ENCODE measurements around the gene NTN1. TPM values are rescaled to one million over a fixed set of nuclear protein-coding genes. Genes with fewer than 3 reads are reported as not detected.
"Not testable (repeated sequence)": the region's sequence is repeated elsewhere in the genome, so short reads cannot be mapped to it uniquely, and the experiment has no call there.

The NTN1 gene
- polyA plus RNA-seq (2013, experiment 1 of 2; ENCODE audit: insufficient read length) = 2.6 TPM
- polyA plus RNA-seq (2013, experiment 2 of 2; ENCODE audit: insufficient read length) = 2.6 TPM

- DNase-seq = peak; percentile 40
These were observed at the start of gene NTN1 for GRCh38 chr17:9021158-9021991. NTN1 (plus strand) TSS chr17:9021510; CDS start chr17:9022374, 864 bp downstream.

- DNase-seq = no peak
These were observed 46.1 kb upstream of the NTN1 start for GRCh38 chr17:8975091-8975725.

GRCh38 chr17:8976638-8977037 is 44.7 kb upstream of the NTN1 start:
- DNase-seq = no peak

DNA sequence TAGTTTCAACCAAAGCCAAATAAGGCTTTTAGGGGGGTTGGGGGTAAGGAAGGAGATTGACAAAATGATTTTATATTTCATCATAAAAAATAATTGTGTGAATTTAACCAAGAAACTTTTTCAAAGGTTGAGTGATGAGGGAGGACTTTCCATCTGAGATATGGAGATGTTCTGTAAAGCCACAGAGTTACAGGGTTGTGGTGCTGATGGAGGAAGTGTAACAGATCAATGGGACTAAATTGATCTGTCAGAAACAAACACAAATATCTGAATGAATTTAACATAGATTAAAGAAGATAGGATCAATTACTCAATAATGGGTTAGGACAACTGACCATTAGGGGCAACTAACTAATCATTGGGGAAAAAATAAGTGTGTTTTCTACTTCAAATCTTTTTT is 41.6 kb upstream of the NTN1 start:
- no peak for DNase-seq

- DNase-seq = no peak
These were observed 39.9 kb upstream of the NTN1 start for GRCh38 chr17:8981443-8981842.

GRCh38 chr17:8984225-8984624 is 37.1 kb upstream of the NTN1 start:
- DNase-seq = not testable (repeated sequence)

GRCh38 chr17:8985054-8985701 is 36.1 kb upstream of the NTN1 start:
- no peak for DNase-seq

- DNase-seq = no peak
These were observed 35.0 kb upstream of the NTN1 start for GRCh38 chr17:8986295-8986694.

DNA sequence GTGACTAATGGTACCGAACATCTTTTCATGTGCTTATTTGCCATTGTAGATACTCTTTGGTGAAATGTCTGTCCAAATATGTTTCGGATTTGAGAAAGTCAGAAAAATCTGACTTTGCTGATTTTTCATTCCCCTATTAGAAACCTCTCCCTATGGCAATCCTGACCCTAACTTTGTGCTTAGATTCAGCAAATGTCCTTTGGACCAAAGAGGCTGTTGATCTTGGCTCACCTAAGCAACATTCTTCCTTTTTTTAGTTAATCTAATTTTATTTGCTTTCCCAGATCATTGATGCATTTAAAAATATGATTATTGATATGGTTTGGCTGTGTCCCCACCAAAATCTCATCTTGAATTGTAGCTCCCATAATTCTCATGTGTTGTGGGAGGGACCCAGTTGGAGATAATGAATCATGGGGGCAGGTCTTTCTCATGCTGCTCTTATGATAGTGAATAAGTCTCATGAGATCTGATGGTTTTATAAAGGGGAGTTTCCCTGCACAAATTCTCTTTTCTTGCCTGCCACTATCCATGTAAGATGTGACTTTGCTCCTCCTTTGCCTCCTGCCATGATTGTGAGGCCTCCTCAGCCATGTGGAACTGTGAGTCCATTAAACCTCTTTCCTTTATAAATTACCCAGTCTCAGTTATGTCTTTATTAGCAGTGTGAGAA is 32.9 kb upstream of the NTN1 start:
- DNase-seq = not testable (repeated sequence)

DNA sequence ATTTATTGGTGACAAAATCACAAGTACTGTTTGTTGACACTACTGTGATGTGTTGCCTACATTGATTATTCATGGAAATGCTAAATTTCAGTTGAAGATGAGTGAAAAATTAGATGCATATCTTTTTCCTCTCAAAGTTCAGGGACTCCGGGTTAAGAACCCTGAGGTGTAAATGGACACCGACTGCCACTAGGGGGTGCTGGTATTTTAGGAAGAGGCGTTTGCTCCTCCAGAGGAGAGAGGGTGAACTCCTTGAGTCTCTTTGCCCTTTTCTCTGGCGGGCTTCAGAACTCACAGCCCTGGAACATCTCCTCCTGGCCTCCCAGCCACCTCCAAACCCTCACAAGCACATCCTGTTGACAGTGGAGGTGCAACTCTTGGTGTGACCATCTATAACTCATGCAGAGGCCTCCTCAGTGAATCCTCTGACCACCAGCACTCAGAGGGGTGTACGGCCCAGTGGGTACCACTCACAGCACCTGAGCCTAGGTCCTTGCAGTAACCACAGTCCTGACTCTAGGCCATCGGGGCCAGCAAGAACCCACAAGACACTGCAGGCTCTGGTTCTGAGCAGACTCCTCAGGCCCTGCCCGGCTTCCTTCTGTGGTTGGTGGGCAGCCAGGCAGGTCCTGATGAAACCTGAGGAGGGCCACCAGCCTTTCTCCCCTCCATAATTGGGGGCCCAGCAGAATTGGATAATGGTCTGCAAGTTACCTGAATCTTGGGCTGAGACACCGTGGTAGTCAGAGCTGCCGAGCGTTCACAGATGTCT is 29.6 kb upstream of the NTN1 start:
- peak; percentile 58 for DNase-seq

- peak; percentile 38 for DNase-seq
These were observed 27.0 kb upstream of the NTN1 start for GRCh38 chr17:8994319-8994718.

DNA sequence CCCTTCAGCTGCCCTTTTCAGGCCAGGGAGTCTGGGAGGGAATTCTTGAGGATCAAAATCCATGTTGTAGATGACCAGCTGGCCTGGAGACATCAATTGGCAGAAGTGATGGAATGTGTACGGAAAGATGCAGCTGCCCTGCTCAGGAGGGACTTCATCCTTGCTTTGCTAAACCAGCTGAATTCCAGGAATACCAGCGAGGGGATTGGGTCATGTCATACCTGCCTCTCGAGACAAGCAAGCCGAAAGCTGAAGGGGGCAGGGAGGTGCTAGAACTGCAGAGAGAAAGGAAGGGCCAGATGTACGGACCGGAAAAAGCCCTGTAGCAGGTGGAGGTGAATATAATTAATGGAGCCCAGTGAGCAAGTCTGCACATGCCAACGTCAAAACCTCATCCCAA is 25.6 kb upstream of the NTN1 start:
- no peak for DNase-seq

DNA sequence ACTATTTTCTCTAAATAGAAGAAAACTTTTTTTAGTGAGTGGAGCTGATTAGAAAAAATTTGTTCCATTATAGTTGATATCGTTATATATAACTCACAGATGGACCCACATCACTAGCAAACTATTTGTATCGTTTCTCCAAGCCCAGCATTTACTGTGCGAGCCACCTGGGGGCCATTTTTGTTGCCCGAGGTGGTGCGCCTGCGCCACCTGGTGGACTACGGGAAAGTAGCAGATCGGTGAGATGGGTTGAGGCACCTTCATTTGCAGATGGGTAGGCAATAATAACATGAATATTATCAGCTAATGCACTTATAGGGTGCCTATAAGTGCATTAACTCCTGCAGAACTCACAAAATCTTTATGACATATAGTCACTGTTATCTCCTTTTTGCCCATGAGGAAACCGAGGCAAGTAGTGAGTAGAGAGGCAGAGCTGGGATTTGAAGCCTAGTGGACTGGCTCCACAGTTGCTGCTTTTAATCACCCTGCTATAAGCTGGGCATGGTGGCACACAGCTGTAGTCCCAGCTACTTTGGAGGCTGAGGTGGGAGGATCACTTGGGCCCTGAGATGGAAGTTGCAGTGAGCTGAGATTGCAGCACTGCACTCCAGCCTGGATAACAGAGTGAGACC is 23.2 kb upstream of the NTN1 start:
- DNase-seq = peak; percentile 56

- DNase-seq = no peak
These were observed 19.8 kb upstream of the NTN1 start for GRCh38 chr17:9001559-9001958.

- no peak for DNase-seq
These were observed 19.1 kb upstream of the NTN1 start for GRCh38 chr17:9002227-9002605.

DNA sequence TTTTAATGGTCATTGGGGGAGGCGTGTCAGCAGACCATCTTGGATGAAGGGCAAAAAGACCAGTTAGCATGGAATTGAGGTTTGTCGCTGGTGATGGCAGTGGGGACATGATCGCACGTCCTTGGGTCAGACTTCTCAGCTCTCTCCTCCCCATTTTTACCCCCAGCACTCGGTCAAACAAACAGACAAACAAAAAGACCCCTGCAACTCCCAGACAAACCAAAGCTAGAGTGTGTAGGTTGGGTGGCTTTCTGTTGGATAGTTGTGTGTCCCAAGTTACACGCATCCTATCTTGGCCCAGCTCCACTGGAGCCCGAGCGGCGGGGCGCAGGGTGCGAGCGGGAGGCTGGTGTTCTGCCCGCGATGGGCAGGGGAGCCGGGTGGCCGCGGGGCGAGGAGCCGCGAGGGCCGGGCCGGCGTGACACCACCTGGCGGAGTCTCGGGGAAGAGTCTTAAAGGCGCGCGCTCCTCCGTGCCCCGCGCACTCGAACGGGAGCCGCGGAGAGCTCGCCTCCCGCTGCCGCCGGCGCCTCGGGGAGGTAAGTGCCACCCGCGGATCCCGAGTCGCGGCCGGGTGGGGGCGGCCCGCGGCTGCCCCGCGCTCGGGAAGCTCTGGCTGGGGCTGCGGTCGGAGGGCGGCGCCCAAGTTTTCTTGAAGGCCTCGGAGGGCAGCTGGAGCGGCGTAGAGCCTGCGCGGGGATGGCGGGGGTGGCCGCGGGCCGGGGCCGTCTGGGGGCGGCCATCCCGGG is 18.5 kb upstream of the NTN1 start:
- DNase-seq = no peak

- DNase-seq = no peak
These were observed 17.8 kb upstream of the NTN1 start for GRCh38 chr17:9003355-9004131.

DNA sequence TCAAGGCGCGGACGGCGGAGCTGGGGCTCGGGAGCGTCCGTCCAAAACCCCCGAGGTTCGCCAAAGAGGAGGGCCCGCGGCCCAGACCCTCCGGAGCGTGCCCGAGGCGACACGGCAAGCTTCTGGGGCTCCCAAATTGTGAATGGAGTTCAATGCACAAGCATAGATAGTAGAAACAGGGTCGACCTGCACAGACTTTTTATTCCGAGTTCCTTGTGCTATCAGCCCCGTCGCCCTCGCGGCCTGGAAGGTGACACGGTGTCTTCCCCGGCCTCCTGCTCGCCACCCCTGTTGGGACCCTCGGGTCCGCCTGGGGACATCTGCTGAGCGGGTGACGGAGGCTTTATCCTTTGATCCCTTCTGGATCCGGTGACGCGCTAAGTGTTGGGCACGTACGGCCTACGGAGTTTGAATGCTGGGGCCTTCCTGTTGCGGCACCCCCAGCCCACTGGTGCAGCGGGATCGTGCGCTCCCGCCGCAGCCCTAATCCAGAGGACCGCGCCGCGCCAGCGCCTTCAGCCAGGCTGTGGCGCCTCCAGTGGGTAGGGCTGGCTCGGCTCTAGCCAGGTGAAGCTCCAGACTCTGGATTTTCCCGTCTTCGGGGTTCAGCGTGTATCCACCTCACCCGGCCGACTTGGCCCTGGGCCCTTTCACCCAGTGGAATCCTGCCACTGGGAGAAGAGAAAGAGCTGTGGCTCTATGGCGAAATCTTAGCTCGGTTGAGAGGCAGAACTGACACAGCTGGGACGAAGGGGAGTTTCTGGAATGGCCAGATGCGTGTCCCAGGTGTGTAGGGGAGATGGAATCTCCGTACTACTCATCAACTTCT is 17.0 kb upstream of the NTN1 start:
- DNase-seq = no peak

DNA sequence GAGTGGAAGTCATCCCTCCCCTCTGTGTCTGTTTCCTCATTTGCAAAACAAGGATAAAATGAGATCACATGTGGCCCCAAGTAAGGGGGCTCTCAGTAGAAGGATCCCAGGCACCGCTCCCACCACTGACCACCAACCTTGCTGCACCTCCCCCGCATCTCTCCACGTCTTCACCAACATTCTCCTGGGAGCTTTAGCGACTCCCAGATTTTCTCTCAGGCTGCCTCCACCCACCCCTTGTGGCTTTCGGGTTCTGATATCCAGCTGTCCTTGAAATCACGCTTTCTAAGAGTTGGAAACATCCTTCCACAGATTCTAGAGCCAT is 16.4 kb upstream of the NTN1 start:
- DNase-seq = no peak
